K562 (cell line): ENCODE measurements around the gene HOMEZ. TPM values are rescaled to one million over a fixed set of nuclear protein-coding genes. Genes with fewer than 3 reads are reported as not detected.

Experiments
- IRF9 ChIP-seq: fragments of 450-650 bp; IDR thresholded peaks from 2 replicates; pipeline ENCODE4 v1.6.1; 2016; ENCODE audit warnings: missing biosample characterization, missing genetic modification characterization
- MEIS2 ChIP-seq: fragments of 450-650 bp; IDR thresholded peaks from 2 replicates; pipeline ENCODE4 v1.6.1; 2014; ENCODE audit warnings: mild to moderate bottlenecking; ENCODE audit not compliant: partially characterized antibody
- MLLT1 ChIP-seq, 2 experiments: fragments of 450-650 bp; IDR thresholded peaks; 2 replicates each; pipeline ENCODE4 v1.6.1; 2016
- ZBTB43 ChIP-seq: sonication (generic); formaldehyde crosslinking; IDR thresholded peaks from 2 replicates; pipeline ENCODE4 v1.8.0; 2023; ENCODE audit warnings: mild to moderate bottlenecking, missing genetic modification reagents
- ZBTB5 ChIP-seq: fragments of 450-650 bp; IDR thresholded peaks from 2 replicates; pipeline ENCODE4 v1.6.1; 2017; ENCODE audit warnings: antibody characterized with exemption
- ZNF780A ChIP-seq: fragments of 250-450 bp; sonication (Bioruptor Pico); IDR thresholded peaks from 2 replicates; pipeline ENCODE4 v1.5.0; 2021; ENCODE audit warnings: mild to moderate bottlenecking
- polyA plus RNA-seq, 8 experiments: library from polyadenylated mRNA; depleted of rRNA in 4 of 8; stranded (reverse) in 5 of 8; unstranded in 3 of 8; fragments of >200 nt; fragmentation: Nextera tagmentation in 2 of 8; fragmentation: Illumina TruSeq in 1 of 8; extraction: Ambion mirVana in 2 of 8; extraction: Trizol in 1 of 8; gene quantifications; 2 replicates each; pipeline versions ENCODE4 v1.2.1 to v1.2.3, GENCODE V29; 2011 to 2014; ENCODE audit warnings: inconsistent platforms in 1 of 8, missing spikeins in 1 of 8
- total RNA-seq, 7 experiments: library from RNA; depleted of rRNA in 6 of 7; stranded (reverse); fragments of >200 nt in 6 of 7; fragmentation: Illumina TruSeq in 2 of 7; extraction: Trizol in 2 of 7; gene quantifications; 2 replicates each; pipeline versions ENCODE4 v1.2.1 to v1.2.3, GENCODE V29; 2011 to 2021; ENCODE audit warnings: low replicate concordance in 1 of 7

HOMEZ gene
- total and polyA plus RNA-seq, 9 of the 15 experiments (the other 6 are each of a cell fraction or from before 2014, with no cell fraction given), result 3.0 to 30.2 (median 16.9) TPM

GRCh38 chr14:23319746-23320583, 34.0 kb upstream of the HOMEZ start (continued):
- TF ChIP-seq MLLT1 (IDR thresholded peaks at IDR 0.05) (peak in 1 of 2 experiments; percentile 85; a peak in 1 of 4 replicates), ZNF780A (CRISPR knock-in tag) (no peak), ZBTB5 (no peak), MEIS2 (peak; percentile 29), ZBTB43 (no peak), IRF9 (tag) (0 out of 2 replicates have a peak, but pooled peaks have one; percentile 7)
